ENCODE data around the gene FNDC3B.

The FNDC3B gene

GRCh38 chr3:172259726-172260248 lies 220.4 kb downstream of the FNDC3B start:
- DNase-seq (ENCODE audit: low read depth) = no peak
- Histone ChIP-seq H3K36me3 (ENCODE audit: control insufficient read depth, insufficient read depth, low read length, severe bottlenecking) (peaks cover 39% of the 10 kb centered on the region), H3K4me1 (ENCODE audit: control insufficient read depth, insufficient read depth, low read length) (peaks cover 87% of the 10 kb centered on the region), H3K9ac (ENCODE audit: low read length) (peak overlapping the region; percentile 54), H3K27me3 (replicated peaks; ENCODE audit: control insufficient read depth, insufficient read depth, low read length) (no peaks in the 10 kb centered on the region), H3K4me3 (ENCODE audit: low read length) (peak overlapping the region; percentile 20), H3K9me3 (ENCODE audit: control insufficient read depth, low read length) (no peaks in the 10 kb centered on the region)

- Histone ChIP-seq H3K27me3 (replicated peaks; ENCODE audit: control insufficient read depth, insufficient read depth, low read length) (no peaks in the 10 kb centered on the region), H3K4me1 (ENCODE audit: control insufficient read depth, insufficient read depth, low read length) (peaks cover 87% of the 10 kb centered on the region), H3K9me3 (ENCODE audit: control insufficient read depth, low read length) (no peaks in the 10 kb centered on the region), H3K9ac (ENCODE audit: low read length) (peak overlapping the region; percentile 54), H3K4me3 (ENCODE audit: low read length) (peak overlapping the region; percentile 32), H3K36me3 (ENCODE audit: control insufficient read depth, insufficient read depth, low read length, severe bottlenecking) (peaks cover 45% of the 10 kb centered on the region)
- DNase-seq (ENCODE audit: low read depth) = peak; percentile 69
These were observed 221.0 kb downstream of the FNDC3B start for GRCh38 chr3:172260381-172260780.

GRCh38 chr3:172261054-172261453 lies 221.7 kb downstream of the FNDC3B start:
- Histone ChIP-seq H3K4me1 (ENCODE audit: control insufficient read depth, insufficient read depth, low read length) (peaks cover 81% of the 10 kb centered on the region), H3K36me3 (ENCODE audit: control insufficient read depth, insufficient read depth, low read length, severe bottlenecking) (peaks cover 52% of the 10 kb centered on the region), H3K27me3 (replicated peaks; ENCODE audit: control insufficient read depth, insufficient read depth, low read length) (no peaks in the 10 kb centered on the region), H3K9ac (ENCODE audit: low read length) (peak overlapping the region; percentile 47), H3K4me3 (ENCODE audit: low read length) (peak overlapping the region; percentile 32), H3K9me3 (ENCODE audit: control insufficient read depth, low read length) (no peaks in the 10 kb centered on the region)
- no peak for DNase-seq (ENCODE audit: low read depth)

GRCh38 chr3:172262991-172263608 lies 223.7 kb downstream of the FNDC3B start:
- Histone ChIP-seq H3K4me1 (ENCODE audit: control insufficient read depth, insufficient read depth, low read length) (peaks cover 62% of the 10 kb centered on the region), H3K36me3 (ENCODE audit: control insufficient read depth, insufficient read depth, low read length, severe bottlenecking) (peaks cover 58% of the 10 kb centered on the region), H3K9ac (ENCODE audit: low read length) (no peak overlapping the region), H3K9me3 (ENCODE audit: control insufficient read depth, low read length) (no peaks in the 10 kb centered on the region), H3K27me3 (replicated peaks; ENCODE audit: control insufficient read depth, insufficient read depth, low read length) (no peaks in the 10 kb centered on the region), H3K4me3 (ENCODE audit: low read length) (no peak overlapping the region)
- no peak for DNase-seq (ENCODE audit: low read depth)

- no peak overlapping the region for H3K4me3 ChIP-seq (ENCODE audit: low read length)
- no peaks in the 10 kb centered on the region for H3K9me3 ChIP-seq (ENCODE audit: control insufficient read depth, low read length)
- no peak for DNase-seq (ENCODE audit: low read depth)
- H3K27me3 ChIP-seq (replicated peaks; ENCODE audit: control insufficient read depth, insufficient read depth, low read length) = no peaks in the 10 kb centered on the region
- H3K4me1 ChIP-seq (ENCODE audit: control insufficient read depth, insufficient read depth, low read length) = peaks cover 60% of the 10 kb centered on the region
- H3K36me3 ChIP-seq (ENCODE audit: control insufficient read depth, insufficient read depth, low read length, severe bottlenecking) = peaks cover 56% of the 10 kb centered on the region
- no peak overlapping the region for H3K9ac ChIP-seq (ENCODE audit: low read length)
These were observed 224.6 kb downstream of the FNDC3B start for GRCh38 chr3:172263781-172264486.

GRCh38 chr3:172266103-172266502 lies 226.7 kb downstream of the FNDC3B start:
- DNase-seq (ENCODE audit: low read depth) = no peak
- Histone ChIP-seq H3K4me1 (ENCODE audit: control insufficient read depth, insufficient read depth, low read length) (peaks cover 53% of the 10 kb centered on the region), H3K27me3 (replicated peaks; ENCODE audit: control insufficient read depth, insufficient read depth, low read length) (no peaks in the 10 kb centered on the region), H3K4me3 (ENCODE audit: low read length) (no peak overlapping the region), H3K36me3 (ENCODE audit: control insufficient read depth, insufficient read depth, low read length, severe bottlenecking) (peaks cover 65% of the 10 kb centered on the region), H3K9ac (ENCODE audit: low read length) (no peak overlapping the region), H3K9me3 (ENCODE audit: control insufficient read depth, low read length) (no peaks in the 10 kb centered on the region)

- Histone ChIP-seq H3K9me3 (ENCODE audit: control insufficient read depth, low read length) (no peaks in the 10 kb centered on the region), H3K4me1 (ENCODE audit: control insufficient read depth, insufficient read depth, low read length) (peaks cover 52% of the 10 kb centered on the region), H3K36me3 (ENCODE audit: control insufficient read depth, insufficient read depth, low read length, severe bottlenecking) (peaks cover 63% of the 10 kb centered on the region), H3K4me3 (ENCODE audit: low read length) (no peak overlapping the region), H3K9ac (ENCODE audit: low read length) (no peak overlapping the region), H3K27me3 (replicated peaks; ENCODE audit: control insufficient read depth, insufficient read depth, low read length) (no peaks in the 10 kb centered on the region)
- DNase-seq (ENCODE audit: low read depth) = no peak
These were observed 229.0 kb downstream of the FNDC3B start for GRCh38 chr3:172268425-172268824.

- Histone ChIP-seq H3K4me3 (ENCODE audit: low read length) (no peak overlapping the region), H3K36me3 (ENCODE audit: control insufficient read depth, insufficient read depth, low read length, severe bottlenecking) (peaks cover 62% of the 10 kb centered on the region), H3K9me3 (ENCODE audit: control insufficient read depth, low read length) (no peaks in the 10 kb centered on the region), H3K4me1 (ENCODE audit: control insufficient read depth, insufficient read depth, low read length) (peaks cover 52% of the 10 kb centered on the region), H3K27me3 (replicated peaks; ENCODE audit: control insufficient read depth, insufficient read depth, low read length) (no peaks in the 10 kb centered on the region), H3K9ac (ENCODE audit: low read length) (no peak overlapping the region)
- DNase-seq (ENCODE audit: low read depth) = peak; percentile 84
These were observed 229.5 kb downstream of the FNDC3B start for GRCh38 chr3:172268868-172269267.

GRCh38 chr3:172270557-172271166 lies 231.3 kb downstream of the FNDC3B start:
- Histone ChIP-seq H3K4me3 (ENCODE audit: low read length) (no peak overlapping the region), H3K27me3 (replicated peaks; ENCODE audit: control insufficient read depth, insufficient read depth, low read length) (no peaks in the 10 kb centered on the region), H3K4me1 (ENCODE audit: control insufficient read depth, insufficient read depth, low read length) (peaks cover 48% of the 10 kb centered on the region), H3K9ac (ENCODE audit: low read length) (no peak overlapping the region), H3K9me3 (ENCODE audit: control insufficient read depth, low read length) (no peaks in the 10 kb centered on the region), H3K36me3 (ENCODE audit: control insufficient read depth, insufficient read depth, low read length, severe bottlenecking) (peaks cover 64% of the 10 kb centered on the region)
- DNase-seq (ENCODE audit: low read depth) = no peak

GRCh38 chr3:172271386-172271976 lies 232.1 kb downstream of the FNDC3B start:
- H3K36me3 ChIP-seq (ENCODE audit: control insufficient read depth, insufficient read depth, low read length, severe bottlenecking) = peaks cover 63% of the 10 kb centered on the region

GRCh38 chr3:172272698-172273097 lies 233.3 kb downstream of the FNDC3B start:
- Histone ChIP-seq H3K27me3 (replicated peaks; ENCODE audit: control insufficient read depth, insufficient read depth, low read length) (no peaks in the 10 kb centered on the region), H3K9me3 (ENCODE audit: control insufficient read depth, low read length) (no peaks in the 10 kb centered on the region), H3K4me3 (ENCODE audit: low read length) (no peak overlapping the region), H3K36me3 (ENCODE audit: control insufficient read depth, insufficient read depth, low read length, severe bottlenecking) (peaks cover 61% of the 10 kb centered on the region), H3K9ac (ENCODE audit: low read length) (no peak overlapping the region), H3K4me1 (ENCODE audit: control insufficient read depth, insufficient read depth, low read length) (peaks cover 50% of the 10 kb centered on the region)
- peak; percentile 83 for DNase-seq (ENCODE audit: low read depth)

More at GRCh38 chr3:172271386-172271976, 232.1 kb downstream of the FNDC3B start:
- no peaks in the 10 kb centered on the region for H3K27me3 ChIP-seq (replicated peaks; ENCODE audit: control insufficient read depth, insufficient read depth, low read length)
- H3K9me3 ChIP-seq (ENCODE audit: control insufficient read depth, low read length) = no peaks in the 10 kb centered on the region
- no peak overlapping the region for H3K9ac ChIP-seq (ENCODE audit: low read length)
- peaks cover 48% of the 10 kb centered on the region for H3K4me1 ChIP-seq (ENCODE audit: control insufficient read depth, insufficient read depth, low read length)
- H3K4me3 ChIP-seq (ENCODE audit: low read length) = peak overlapping the region; percentile 10
- DNase-seq (ENCODE audit: low read depth) = peak; percentile 29

Data from adipocyte (in vitro differentiated cells).